ENCODE results near the gene EFCAB7.
A peak's percentile ranks its signal among the peaks of the same experiment; 100 is the strongest.

The EFCAB7 gene

DNA sequence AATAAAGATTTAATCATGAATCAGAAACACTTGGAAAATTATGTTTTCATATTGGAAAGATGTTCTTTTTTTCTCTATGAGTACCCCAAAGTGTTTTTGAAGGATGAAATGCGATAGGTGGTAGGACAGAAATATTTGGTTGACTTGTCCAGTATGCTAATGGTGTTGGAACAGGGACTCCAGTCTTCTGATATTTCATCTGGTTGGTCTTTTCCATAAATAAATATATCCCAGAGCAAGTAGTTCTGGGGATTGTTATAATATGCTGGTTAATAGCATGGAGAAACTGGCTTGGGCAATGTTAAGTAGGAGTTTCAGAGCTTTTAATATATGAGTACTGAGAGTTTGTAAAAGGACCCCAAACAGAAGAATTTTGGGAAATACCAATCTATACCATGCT, 78.6 kb downstream of the EFCAB7 start:
- DNase-seq (ENCODE audit: low read depth in 3 of 3) = no peak

GRCh38 chr1:63602629-63603028, 79.3 kb downstream of the EFCAB7 start:
- DNase-seq (ENCODE audit: low read depth in 3 of 3) = no peak

DNA sequence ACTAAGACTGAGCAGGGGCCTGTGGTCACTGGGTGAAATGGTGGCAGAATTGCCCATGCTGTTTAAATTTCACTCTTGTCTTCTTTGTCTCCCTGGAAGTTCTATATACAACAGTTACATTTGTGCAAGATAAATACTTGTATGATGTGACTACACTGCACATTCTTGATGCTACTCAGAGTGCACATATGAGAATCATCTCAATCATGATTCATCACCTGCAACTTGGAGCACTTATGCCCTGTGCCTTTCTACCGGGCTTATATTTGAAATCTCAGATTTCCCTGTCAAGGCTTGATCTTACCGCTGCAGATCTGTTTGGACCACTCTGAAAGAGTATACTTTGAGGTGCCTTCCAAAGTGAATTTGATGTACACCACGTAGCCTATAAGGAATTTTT, 80.5 kb downstream of the EFCAB7 start:
- DNase-seq (ENCODE audit: low read depth in 3 of 3) = no peak

DNA sequence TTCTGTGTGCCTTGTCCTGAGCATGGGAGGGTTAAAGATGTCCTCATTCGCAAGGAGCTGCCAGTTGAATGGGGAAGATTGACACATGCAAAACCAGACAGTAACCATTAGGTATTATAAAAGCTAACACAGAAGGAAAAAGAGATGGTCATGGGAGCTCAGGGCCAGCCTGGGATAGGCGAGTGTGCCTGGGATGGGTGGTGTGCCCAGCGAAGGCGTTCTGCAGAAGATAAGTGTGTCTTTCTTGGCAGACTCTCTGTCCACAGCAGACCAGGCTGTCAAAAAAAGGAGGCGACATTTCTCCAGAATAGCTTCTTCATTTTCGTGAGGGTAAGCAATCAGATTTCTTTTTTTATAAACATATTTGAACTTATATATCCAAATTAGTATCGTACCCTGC, 84.0 kb downstream of the EFCAB7 start:
- DNase-seq (ENCODE audit: low read depth in 3 of 3) = no peak

GRCh38 chr1:63611231-63611630, 87.9 kb downstream of the EFCAB7 start:
- no peak for DNase-seq (ENCODE audit: low read depth in 3 of 3)

GRCh38 chr1:63612564-63612963, 89.2 kb downstream of the EFCAB7 start:
- DNase-seq (ENCODE audit: low read depth in 3 of 3) = no peak

DNA sequence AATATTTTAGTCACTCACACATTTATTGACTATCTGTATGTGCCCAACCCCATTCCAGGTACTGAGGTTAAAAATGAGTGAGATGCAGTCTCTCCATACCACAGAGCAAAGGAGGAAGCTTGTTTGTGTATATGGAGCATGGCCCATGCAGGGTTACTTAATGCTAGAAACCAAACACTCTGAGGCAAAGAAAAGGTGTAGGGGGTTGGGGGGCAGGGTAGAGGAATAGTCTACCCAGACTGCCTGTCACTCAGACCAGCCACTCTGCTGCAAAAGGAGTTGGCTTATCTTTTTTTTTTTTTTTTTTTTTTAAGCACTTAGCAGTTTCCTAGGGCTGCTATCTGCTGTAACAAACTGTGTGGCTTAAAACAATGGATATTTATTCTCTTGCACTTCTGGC, 89.6 kb downstream of the EFCAB7 start:
- DNase-seq (ENCODE audit: low read depth in 3 of 3) = no peak

DNA sequence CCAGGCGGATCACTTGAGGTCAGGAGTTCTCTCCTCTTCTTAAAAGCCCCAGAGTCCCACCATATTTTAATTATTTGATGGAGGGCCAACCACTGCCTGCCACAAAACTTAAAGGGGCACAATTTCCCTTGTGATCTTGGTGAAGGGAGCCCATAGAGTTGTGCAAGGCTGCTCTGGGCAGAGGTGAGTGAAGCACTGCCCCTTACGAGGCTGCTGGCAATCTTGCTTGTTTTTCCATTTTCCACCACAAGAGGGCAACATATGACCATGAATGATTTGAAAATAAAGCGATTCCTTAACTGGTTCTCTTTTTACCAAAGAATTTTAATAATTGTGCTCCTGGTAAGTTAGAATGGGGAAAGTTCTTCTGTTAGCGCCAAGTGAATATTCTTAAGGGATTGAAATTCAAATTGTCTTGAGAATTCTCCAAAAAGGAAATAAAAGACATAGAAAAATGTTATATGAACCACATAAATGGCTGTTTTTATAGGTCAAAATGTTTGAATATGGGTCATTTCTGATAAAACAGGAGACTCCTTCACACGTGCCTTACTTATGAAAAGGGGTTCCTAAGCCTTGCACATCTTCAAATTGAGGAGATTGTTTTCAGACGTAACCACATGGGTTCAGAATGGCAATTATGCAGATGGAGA, 92.6 kb downstream of the EFCAB7 start:
- peak; percentile 14 to 56 (median 21) for DNase-seq (ENCODE audit: low read depth in 3 of 3)

- no peak for DNase-seq (ENCODE audit: low read depth in 3 of 3)
These were observed 94.1 kb downstream of the EFCAB7 start for GRCh38 chr1:63617450-63617849.

DNA sequence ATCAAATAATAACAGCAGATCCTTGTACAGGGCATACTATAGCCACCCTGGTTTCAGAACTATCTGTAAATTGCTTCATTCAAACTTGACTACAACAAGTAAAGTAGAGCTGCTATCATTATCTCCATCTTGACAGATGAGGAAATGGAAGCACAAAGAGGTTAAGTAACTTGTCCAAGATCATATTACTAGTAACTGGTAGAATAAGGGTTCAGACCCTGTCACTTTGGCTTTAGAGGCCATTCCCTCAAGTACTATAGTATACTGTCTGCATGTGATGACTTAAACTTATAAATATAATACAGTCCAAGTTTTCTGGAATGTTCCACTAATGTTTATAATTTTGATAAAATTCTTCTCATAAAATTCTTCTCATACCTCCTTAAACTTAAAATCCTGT, 94.7 kb downstream of the EFCAB7 start:
- no peak for DNase-seq (ENCODE audit: low read depth in 3 of 3)

GRCh38 chr1:63619558-63619957, 96.2 kb downstream of the EFCAB7 start:
- no peak for DNase-seq (ENCODE audit: low read depth in 3 of 3)

GRCh38 chr1:63620671-63621070, 97.3 kb downstream of the EFCAB7 start:
- no peak for DNase-seq (ENCODE audit: low read depth in 3 of 3)

DNA sequence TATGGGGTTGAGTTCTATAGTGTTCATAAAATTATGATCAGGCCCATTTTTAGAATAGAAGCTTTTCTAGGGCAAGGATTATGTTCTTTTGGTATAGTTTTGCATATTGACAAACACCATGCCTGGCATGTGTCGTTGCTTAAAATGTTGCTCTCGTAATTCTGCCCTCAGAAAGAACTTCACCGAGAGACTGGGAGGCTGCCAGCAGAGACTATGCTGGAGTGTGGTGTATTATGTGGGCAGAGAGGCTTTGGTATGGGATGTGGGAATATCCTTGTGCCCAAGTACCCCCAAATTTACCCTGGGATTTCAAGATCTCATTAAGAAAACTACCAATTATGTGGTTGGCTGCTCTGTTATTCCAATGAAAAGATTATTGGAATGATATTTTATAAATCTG, 97.8 kb downstream of the EFCAB7 start:
- no peak for DNase-seq (ENCODE audit: low read depth in 3 of 3)

DNA sequence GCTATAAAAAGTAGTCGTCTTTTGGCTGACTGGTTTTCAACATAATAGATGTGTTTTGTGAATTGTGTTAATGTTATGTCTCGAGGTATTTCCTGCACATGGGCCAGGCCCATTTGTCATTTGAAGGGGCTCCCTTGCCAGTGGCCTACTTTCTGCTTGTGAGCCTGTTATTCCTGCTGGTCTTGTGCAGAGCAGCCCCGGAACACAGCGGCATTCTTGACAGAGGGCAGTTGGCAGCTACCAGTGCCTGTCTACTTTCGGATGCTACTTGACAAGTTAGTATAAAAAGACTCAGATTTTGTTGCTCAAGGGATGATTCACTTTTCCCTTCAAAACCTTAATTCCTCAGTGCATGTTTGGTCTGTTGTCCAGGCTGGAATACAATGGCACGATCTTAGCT, 98.4 kb downstream of the EFCAB7 start:
- DNase-seq (ENCODE audit: low read depth in 3 of 3) = no peak

Measured in stimulated activated CD4-positive, alpha-beta T cell treated with anti-CD3 and anti-CD28 coated beads, TNF-alpha, amount 100 ng/mL, for 24 hours (primary cell).